GM12891 (cell line): ENCODE measurements around the gene NR1I2.

Experiments used
- POLR2A ChIP-seq: IDR thresholded peaks from 2 replicates; pipeline ENCODE4 v1.6.1; 2011; ENCODE audit warnings: low read depth, low read length, control low read depth
- POLR2AphosphoS5 ChIP-seq: IDR thresholded peaks from 2 replicates; pipeline ENCODE4 v1.6.1; 2011; ENCODE audit warnings: low read depth, low read length, control low read depth
- POU2F2 ChIP-seq: IDR thresholded peaks from 2 replicates; pipeline ENCODE4 v1.6.1; 2011; ENCODE audit warnings: low read depth, mild to moderate bottlenecking, control low read depth, low read length, moderate library complexity
- TAF1 ChIP-seq: IDR thresholded peaks from 2 replicates; pipeline ENCODE4 v1.6.1; 2011; ENCODE audit warnings: low read depth, low read length, control low read depth

GRCh38 chr3:119794971-119795612 is 13.2 kb downstream of the NR1I2 start:
- TF ChIP-seq POLR2A: no peak
- no peak for TF ChIP-seq POLR2AphosphoS5
- no peak for TF ChIP-seq TAF1
- TF ChIP-seq POU2F2: no peak
